HL-60 (cell line): Measurements from ENCODE around the gene LEPR.
"Not testable (repeated sequence)": the region's sequence is repeated elsewhere in the genome, so short reads cannot be mapped to it uniquely, and the experiment has no call there.

Source experiments
- DNase-seq, 2 experiments: peaks; one replicate each; pipeline ENCODE4 v3.0.0-alpha.2; 2010 to 2020; ENCODE audit warnings: low read depth in 1 of 2, low spot score in 1 of 2
- H3K27ac ChIP-seq: fragments of 250-450 bp; sonication (Bioruptor Pico); replicated peaks from 2 replicates; pipeline ENCODE4 v1.5.1; 2020; ENCODE audit warnings: mild to moderate bottlenecking, moderate library complexity
- H3K27me3 ChIP-seq: fragments of 250-450 bp; sonication (Bioruptor Pico); 2 replicates; pipeline ENCODE4 v1.5.1; 2021; ENCODE audit warnings: mild to moderate bottlenecking, moderate library complexity; ENCODE audit not compliant: insufficient read depth, poor library complexity, severe bottlenecking
- H3K4me3 ChIP-seq: replicated peaks from 2 replicates; pipeline ENCODE4 v1.5.1; 2011; ENCODE audit warnings: mild to moderate bottlenecking, control low read depth, low read length; ENCODE audit not compliant: insufficient read depth
- GABPA ChIP-seq: IDR thresholded peaks from 2 replicates; pipeline ENCODE4 v1.6.1; 2012; ENCODE audit warnings: low read depth
- POLR2AphosphoS5 ChIP-seq: IDR thresholded peaks from 2 replicates; pipeline ENCODE4 v1.6.1; 2012; ENCODE audit warnings: low read depth
- SPI1 ChIP-seq: IDR thresholded peaks from 2 replicates; pipeline ENCODE4 v1.6.1; 2012; ENCODE audit warnings: low read depth, mild to moderate bottlenecking, borderline replicate concordance
- TF ChIP-seq, protein P1 (sequence below): IDR thresholded peaks from 2 replicates; pipeline ENCODE4 v1.6.1; 2012; ENCODE audit warnings: low read depth; ENCODE audit not compliant: insufficient replicate concordance
- TF ChIP-seq, protein P2 (sequence below): IDR thresholded peaks from one replicate; pipeline ENCODE4 v1.5.1; 2011; ENCODE audit warnings: low read length, control low read depth, inconsistent platforms; ENCODE audit not compliant: insufficient read depth

The LEPR gene

DNA sequence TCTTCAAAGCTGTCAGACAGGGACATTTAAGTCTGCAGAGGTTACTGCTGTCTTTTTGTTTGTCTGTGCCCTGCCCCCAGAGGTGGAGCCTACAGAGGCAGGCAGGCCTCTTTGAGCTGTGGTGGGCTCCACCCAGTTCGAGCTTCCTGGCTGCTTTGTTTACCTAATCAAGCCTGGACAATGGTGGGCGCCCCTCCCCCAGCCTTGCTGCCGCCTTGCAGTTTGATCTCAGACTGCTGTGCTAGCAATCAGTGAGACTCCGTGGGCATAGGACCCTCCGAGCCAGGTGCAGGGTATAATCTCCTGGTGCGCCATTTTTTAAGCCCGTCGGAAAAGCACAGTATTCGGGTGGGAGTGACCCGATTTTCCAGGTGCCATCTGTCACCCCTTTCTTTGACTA, 35.2 kb downstream of the LEPR start:
- not testable (repeated sequence) for H3K27me3 ChIP-seq, DNase-seq, H3K27ac ChIP-seq, H3K4me3 ChIP-seq

- Histone ChIP-seq H3K27me3 (no peaks in the 10 kb centered on the region), H3K4me3 (no peak overlapping the region), H3K27ac (no peak overlapping the region)
- DNase-seq, result no peak
- TF ChIP-seq, protein P1, sequence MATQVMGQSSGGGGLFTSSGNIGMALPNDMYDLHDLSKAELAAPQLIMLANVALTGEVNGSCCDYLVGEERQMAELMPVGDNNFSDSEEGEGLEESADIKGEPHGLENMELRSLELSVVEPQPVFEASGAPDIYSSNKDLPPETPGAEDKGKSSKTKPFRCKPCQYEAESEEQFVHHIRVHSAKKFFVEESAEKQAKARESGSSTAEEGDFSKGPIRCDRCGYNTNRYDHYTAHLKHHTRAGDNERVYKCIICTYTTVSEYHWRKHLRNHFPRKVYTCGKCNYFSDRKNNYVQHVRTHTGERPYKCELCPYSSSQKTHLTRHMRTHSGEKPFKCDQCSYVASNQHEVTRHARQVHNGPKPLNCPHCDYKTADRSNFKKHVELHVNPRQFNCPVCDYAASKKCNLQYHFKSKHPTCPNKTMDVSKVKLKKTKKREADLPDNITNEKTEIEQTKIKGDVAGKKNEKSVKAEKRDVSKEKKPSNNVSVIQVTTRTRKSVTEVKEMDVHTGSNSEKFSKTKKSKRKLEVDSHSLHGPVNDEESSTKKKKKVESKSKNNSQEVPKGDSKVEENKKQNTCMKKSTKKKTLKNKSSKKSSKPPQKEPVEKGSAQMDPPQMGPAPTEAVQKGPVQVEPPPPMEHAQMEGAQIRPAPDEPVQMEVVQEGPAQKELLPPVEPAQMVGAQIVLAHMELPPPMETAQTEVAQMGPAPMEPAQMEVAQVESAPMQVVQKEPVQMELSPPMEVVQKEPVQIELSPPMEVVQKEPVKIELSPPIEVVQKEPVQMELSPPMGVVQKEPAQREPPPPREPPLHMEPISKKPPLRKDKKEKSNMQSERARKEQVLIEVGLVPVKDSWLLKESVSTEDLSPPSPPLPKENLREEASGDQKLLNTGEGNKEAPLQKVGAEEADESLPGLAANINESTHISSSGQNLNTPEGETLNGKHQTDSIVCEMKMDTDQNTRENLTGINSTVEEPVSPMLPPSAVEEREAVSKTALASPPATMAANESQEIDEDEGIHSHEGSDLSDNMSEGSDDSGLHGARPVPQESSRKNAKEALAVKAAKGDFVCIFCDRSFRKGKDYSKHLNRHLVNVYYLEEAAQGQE, result no peak
- no peak for TF ChIP-seq SPI1
- no peak for TF ChIP-seq GABPA
- TF ChIP-seq, protein P2, sequence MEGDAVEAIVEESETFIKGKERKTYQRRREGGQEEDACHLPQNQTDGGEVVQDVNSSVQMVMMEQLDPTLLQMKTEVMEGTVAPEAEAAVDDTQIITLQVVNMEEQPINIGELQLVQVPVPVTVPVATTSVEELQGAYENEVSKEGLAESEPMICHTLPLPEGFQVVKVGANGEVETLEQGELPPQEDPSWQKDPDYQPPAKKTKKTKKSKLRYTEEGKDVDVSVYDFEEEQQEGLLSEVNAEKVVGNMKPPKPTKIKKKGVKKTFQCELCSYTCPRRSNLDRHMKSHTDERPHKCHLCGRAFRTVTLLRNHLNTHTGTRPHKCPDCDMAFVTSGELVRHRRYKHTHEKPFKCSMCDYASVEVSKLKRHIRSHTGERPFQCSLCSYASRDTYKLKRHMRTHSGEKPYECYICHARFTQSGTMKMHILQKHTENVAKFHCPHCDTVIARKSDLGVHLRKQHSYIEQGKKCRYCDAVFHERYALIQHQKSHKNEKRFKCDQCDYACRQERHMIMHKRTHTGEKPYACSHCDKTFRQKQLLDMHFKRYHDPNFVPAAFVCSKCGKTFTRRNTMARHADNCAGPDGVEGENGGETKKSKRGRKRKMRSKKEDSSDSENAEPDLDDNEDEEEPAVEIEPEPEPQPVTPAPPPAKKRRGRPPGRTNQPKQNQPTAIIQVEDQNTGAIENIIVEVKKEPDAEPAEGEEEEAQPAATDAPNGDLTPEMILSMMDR, result no peak
- no peak for TF ChIP-seq POLR2AphosphoS5
These were observed 36.0 kb downstream of the LEPR start for GRCh38 chr1:65456481-65456880.

DNA sequence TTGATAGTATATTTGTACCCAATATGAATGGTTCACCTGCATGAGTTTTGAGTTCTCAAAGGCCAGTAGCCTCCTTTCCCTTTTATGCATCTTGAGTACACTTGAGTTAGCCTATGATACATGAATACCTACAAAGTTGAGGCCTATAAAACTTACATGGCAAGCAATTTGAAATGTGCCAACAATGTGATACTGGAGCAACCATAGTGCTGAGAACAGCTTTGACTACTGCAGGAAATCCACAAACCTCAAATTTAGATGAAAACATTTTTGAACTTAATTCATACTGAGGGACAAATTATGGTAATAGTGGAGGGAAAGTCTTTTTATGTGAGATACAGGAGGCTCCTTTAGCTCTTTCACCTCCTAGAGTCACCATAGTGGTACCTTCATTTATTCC, 37.4 kb downstream of the LEPR start:
- H3K4me3 ChIP-seq, result no peak overlapping the region
- DNase-seq, result no peak

GRCh38 chr1:65458730-65459396, 38.4 kb downstream of the LEPR start:
- Histone ChIP-seq H3K27ac (no peak overlapping the region), H3K27me3 (no peaks in the 10 kb centered on the region), H3K4me3 (no peak overlapping the region)
- no peak for DNase-seq
- no peak for TF ChIP-seq POLR2AphosphoS5
- TF ChIP-seq, protein P2, result no peak
- TF ChIP-seq SPI1, result no peak
- TF ChIP-seq, protein P1, result no peak
- no peak for TF ChIP-seq GABPA

More for the DNA sequence above, 37.4 kb downstream of the LEPR start:
- Histone ChIP-seq H3K27ac (no peak overlapping the region), H3K27me3 (no peaks in the 10 kb centered on the region)
- TF ChIP-seq, protein P2, result no peak
- TF ChIP-seq SPI1 (no peak), POLR2AphosphoS5 (no peak), GABPA (no peak)
- TF ChIP-seq, protein P1, result no peak
